ENCODE data around the gene CD1B.
A peak's percentile ranks its signal among the peaks of the same experiment; 100 is the strongest.
"Not testable (repeated sequence)": the region's sequence is repeated elsewhere in the genome, so short reads cannot be mapped to it uniquely, and the experiment has no call there.

The CD1B gene

GRCh38 chr1:158331481-158332150 is at the start of gene CD1B:
Gene CD1B, minus strand, starts transcription at chr1:158331531. Its CDS starts 108 bp downstream, at chr1:158331423.
- no peak for DNase-seq

- DNase-seq, result no peak
Measured at GRCh38 chr1:158374860-158375259, 43.5 kb upstream of the CD1B start.

- not testable (repeated sequence) for DNase-seq
Measured at GRCh38 chr1:158374101-158374500, 42.8 kb upstream of the CD1B start.

GRCh38 chr1:158371188-158371953 is 40.0 kb upstream of the CD1B start:
- DNase-seq, result no peak

GRCh38 chr1:158366783-158367182 is 35.5 kb upstream of the CD1B start:
- no peak for DNase-seq

GRCh38 chr1:158362941-158363340 is 31.6 kb upstream of the CD1B start:
- no peak for DNase-seq

- DNase-seq, result no peak
Measured at GRCh38 chr1:158362482-158362881, 31.2 kb upstream of the CD1B start.

- DNase-seq, result no peak
Measured at GRCh38 chr1:158357441-158357840, 26.1 kb upstream of the CD1B start.

- DNase-seq, result no peak
Measured at GRCh38 chr1:158356616-158357015, 25.3 kb upstream of the CD1B start.

GRCh38 chr1:158355773-158356285 is 24.5 kb upstream of the CD1B start:
- no peak for DNase-seq

- no peak for DNase-seq
Measured at GRCh38 chr1:158354255-158354654, 22.9 kb upstream of the CD1B start.

- DNase-seq, result no peak
Measured at GRCh38 chr1:158353303-158354075, 22.2 kb upstream of the CD1B start, which contains the start of gene CD1E. Gene CD1E, plus strand, starts transcription at chr1:158353894. Its CDS starts 95 bp downstream, at chr1:158353989.

GRCh38 chr1:158348946-158349345 is 17.6 kb upstream of the CD1B start:
- not testable (repeated sequence) for DNase-seq

GRCh38 chr1:158336413-158336812 is 5.1 kb upstream of the CD1B start:
- DNase-seq, result peak; percentile 11

- DNase-seq, result no peak
Measured at GRCh38 chr1:158335213-158335532, 3.8 kb upstream of the CD1B start.

GRCh38 chr1:158334526-158335212 is 3.3 kb upstream of the CD1B start:
- DNase-seq, result no peak

GRCh38 chr1:158333405-158334155 is 2.2 kb upstream of the CD1B start:
- DNase-seq, result no peak

- DNase-seq, result no peak
Measured at GRCh38 chr1:158331106-158331425, 265 bp downstream of the CD1B start.

GRCh38 chr1:158330391-158331105 is 783 bp downstream of the CD1B start:
- DNase-seq, result no peak

- peak; percentile 5 for DNase-seq
Measured at GRCh38 chr1:158329733-158330132, 1.6 kb downstream of the CD1B start.

GRCh38 chr1:158329300-158329699 is 2.0 kb downstream of the CD1B start:
- DNase-seq, result no peak

- no peak for DNase-seq
Measured at GRCh38 chr1:158328426-158328825, 2.9 kb downstream of the CD1B start.
